Activated gamma-delta T cell (primary cell): Measurements from ENCODE around the gene ARHGAP10.

Experiments
- DNase-seq: peaks from one replicate; lab custom pipeline; 2025; lab: John Stamatoyannopoulos, UW

ARHGAP10 gene

GRCh38 chr4:148030193-148030873 is 298.4 kb downstream of the ARHGAP10 start:
- DNase-seq, result no peak

- no peak for DNase-seq
Observed at GRCh38 chr4:148034813-148035212, 302.9 kb downstream of the ARHGAP10 start.

- DNase-seq, result no peak
Observed at GRCh38 chr4:148041606-148042329, 309.9 kb downstream of the ARHGAP10 start.

- DNase-seq, result no peak
Observed at GRCh38 chr4:148044089-148044911, 312.4 kb downstream of the ARHGAP10 start.

- DNase-seq, result no peak
Observed at GRCh38 chr4:148044912-148045352, 313.0 kb downstream of the ARHGAP10 start.

GRCh38 chr4:148048598-148048997 is 316.7 kb downstream of the ARHGAP10 start:
- no peak for DNase-seq

GRCh38 chr4:148051403-148051802 is 319.5 kb downstream of the ARHGAP10 start:
- DNase-seq, result no peak

DNA sequence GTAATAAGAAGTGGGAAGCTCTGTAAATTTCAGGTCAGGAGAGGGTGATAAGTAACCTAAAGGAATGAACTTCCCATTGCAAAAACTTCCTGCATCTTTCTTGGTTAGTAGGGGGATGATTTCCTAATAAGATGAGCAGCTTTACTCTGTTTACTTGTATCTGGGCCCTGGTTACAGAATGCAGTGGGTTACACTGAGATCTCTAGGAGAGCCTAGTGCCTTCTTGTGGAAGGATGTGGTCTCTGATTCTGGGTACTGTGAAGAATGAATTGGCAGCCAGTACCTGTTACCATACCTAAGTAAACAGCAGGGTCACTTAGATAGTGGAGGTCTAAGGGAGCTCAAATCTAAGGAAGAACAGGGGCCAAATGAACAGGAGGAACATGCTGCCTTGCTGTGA is 320.6 kb downstream of the ARHGAP10 start:
- DNase-seq, result no peak

- DNase-seq, result no peak
Observed at GRCh38 chr4:148053298-148054003, 321.6 kb downstream of the ARHGAP10 start.

DNA sequence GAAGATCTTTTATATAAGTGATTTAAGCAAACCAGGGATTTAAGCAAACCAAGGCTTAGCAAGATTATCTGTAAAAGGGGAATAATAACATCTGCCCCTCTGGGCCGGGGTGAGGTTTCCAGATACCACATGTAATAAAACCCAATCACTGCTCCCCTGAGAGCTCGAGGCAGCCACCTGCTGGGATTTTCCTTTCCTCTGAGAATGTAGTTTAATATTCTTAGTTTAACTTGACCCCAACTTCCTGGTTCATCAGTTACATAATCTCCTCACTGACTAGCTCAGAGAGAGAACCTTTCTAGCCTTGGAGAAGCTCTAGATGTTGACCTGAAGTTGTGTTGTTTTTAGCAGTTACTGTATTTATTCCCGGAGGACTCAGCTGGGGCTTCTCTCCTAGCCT is 322.4 kb downstream of the ARHGAP10 start:
- no peak for DNase-seq

GRCh38 chr4:148055844-148056243 is 324.0 kb downstream of the ARHGAP10 start:
- no peak for DNase-seq

DNA sequence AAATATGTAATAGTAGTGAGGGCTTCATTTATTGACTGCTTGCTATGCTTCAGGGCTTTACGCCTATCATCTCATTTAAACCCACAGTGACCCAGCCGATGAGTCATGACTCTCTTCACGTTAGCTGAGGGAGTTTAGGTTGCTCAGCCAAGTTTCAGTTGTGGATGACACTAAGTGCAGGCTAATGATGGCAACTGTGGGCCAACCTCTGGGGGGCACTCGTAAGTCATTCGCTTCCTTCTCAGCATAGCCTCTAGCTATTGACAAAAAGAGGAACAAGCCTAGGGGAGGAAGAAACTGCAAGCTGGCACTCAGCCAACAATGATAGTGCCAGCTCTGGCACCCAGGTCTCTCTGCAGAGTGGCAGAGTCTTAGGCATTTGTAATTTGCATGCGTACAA is 325.0 kb downstream of the ARHGAP10 start:
- no peak for DNase-seq

DNA sequence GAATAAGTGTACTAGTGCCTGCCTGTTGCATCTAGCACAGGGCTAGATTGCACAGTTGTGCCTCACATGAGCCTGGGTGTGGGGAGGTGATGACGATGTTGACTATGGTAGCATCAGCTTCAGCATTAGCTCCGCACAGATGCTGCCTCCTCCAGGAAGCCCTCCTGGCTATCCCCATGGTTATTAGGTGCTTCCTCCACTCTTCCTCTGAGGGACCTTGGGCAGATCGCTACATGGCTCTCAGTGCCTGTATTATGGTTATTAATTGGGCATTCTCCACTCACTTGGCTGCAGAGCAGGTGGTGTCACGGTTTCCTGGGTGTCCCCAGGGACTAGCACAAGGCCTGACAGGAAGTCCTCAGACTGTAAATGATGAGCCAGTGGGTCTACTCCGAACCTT is 325.6 kb downstream of the ARHGAP10 start:
- no peak for DNase-seq

- DNase-seq, result no peak
Observed at GRCh38 chr4:148057984-148058859, 326.3 kb downstream of the ARHGAP10 start.

GRCh38 chr4:148059617-148060180 is 327.8 kb downstream of the ARHGAP10 start:
- no peak for DNase-seq

DNA sequence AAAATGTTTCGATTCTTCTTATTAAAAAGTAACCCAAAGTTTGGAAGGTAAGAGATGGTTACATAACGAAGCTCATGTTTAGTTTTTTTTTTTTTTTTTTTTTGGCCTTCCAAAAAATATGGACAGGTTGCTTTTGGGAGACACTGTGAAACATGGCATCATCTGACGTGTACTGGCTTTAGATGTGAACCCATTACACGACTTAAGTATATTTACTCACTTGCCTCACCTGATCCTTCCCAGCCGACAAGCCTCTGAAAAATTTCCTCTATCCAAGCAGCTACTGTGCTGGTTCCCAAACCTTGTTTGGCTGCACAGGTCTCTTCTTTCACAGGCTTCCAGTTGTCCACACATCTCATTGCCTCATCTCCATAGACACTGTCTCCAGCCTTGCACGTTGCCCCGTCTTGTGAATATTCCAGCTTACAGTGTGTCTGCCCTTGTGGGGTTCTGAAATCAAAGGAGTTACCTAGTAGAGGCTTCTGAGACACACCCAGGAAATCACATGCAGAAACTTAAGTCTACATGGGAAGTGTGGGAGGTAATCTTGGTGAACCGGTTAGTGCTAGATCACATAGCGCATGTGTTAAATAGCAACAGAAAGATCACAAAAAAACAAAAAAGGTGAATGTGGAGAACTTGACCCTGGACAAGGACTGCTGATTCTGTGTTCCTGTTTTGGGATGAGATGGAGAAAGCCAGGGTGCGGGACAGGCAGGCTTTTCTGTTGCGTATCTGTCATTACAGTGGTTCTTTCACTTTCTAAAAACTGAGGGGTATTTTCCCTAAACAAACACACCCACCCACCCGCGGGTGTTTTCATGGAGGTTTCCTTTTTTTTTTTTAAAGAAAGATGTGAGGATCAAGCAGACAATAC is 328.6 kb downstream of the ARHGAP10 start:
- DNase-seq, result no peak

- no peak for DNase-seq
Observed at GRCh38 chr4:148061141-148061481, 329.2 kb downstream of the ARHGAP10 start.

DNA sequence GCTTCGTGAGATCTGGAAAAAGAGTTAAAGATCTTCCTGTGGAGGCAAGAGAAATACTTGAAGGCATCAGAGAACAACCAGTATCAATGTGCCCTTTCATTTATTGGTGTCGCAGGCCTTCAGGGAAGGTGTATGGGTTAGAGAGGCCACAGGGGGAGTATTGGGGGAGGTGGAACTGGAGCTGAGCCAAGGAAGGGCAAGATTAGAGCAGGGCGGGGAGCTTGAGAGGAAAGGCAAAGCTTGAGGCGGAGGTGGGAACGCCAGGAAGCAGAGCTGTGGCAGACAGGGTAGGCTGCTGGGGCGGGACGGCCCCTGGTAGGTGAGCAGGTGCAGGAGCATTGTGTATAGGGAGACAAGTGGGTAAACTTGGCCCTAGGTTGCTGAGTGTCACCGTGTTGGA is 329.9 kb downstream of the ARHGAP10 start:
- no peak for DNase-seq

DNA sequence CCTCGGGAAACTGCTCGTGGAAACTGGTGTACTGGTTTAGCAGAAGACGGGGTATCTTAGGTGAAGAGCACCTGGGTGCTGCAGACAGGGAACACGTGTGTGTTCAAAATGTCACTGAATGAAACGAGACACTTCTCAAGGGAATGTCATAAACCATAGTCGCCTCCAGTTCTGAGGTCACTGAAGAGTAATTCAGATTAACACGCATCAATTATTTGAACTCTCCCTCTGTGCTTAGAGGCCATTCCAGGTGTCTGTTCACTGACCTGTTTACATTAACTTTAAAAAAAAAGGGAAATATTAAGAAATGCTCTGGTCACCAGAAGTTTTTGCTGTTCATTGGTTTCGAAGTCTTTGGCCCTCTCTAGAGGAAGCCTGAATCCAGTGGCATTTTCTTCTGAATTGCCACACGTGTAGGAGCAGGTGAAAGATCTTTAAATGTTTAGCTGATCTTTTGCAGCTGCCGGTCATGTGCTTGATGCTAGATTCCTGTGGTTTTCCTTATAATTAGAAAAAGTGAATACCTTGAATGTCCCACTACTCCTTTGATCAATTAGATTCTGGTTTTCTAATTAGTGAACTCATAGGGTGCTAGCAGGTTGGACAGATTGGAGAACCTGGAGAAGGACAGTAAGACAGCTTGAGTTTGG is 330.5 kb downstream of the ARHGAP10 start:
- DNase-seq, result no peak
